ENCODE data around the gene SNCA.

DNA sequence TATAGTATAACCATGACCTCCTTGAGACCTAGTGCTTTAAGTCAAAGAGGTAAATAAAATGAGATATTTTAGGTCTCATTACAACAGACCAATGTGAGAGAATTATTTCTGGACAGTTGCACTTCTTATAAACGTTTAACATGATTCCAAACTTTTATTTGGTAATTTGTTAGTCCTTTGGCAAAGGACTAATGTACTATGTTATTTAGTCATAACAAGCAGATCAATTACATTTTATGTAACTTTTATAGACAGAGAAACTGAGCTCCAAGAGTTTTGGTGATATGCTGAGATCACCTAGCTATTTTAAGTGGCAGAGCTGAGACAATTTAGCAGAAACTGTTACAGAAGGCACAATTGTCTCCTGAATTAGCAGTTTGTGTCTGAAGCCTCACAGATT, 2.6 kb upstream of the SNCA start:
- TF ChIP-seq, protein P1, sequence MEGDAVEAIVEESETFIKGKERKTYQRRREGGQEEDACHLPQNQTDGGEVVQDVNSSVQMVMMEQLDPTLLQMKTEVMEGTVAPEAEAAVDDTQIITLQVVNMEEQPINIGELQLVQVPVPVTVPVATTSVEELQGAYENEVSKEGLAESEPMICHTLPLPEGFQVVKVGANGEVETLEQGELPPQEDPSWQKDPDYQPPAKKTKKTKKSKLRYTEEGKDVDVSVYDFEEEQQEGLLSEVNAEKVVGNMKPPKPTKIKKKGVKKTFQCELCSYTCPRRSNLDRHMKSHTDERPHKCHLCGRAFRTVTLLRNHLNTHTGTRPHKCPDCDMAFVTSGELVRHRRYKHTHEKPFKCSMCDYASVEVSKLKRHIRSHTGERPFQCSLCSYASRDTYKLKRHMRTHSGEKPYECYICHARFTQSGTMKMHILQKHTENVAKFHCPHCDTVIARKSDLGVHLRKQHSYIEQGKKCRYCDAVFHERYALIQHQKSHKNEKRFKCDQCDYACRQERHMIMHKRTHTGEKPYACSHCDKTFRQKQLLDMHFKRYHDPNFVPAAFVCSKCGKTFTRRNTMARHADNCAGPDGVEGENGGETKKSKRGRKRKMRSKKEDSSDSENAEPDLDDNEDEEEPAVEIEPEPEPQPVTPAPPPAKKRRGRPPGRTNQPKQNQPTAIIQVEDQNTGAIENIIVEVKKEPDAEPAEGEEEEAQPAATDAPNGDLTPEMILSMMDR (IDR thresholded peaks at IDR 0.05), result no peak
- no peak for TF ChIP-seq EP300 (IDR thresholded peaks at IDR 0.05)

Data from sigmoid colon (tissue), 4 donors.